GM12878 (cell line): ENCODE data around the gene NXPH1. TPM values are rescaled to one million over a fixed set of nuclear protein-coding genes. Genes with fewer than 3 reads are reported as not detected.

Source experiments
- ATAC-seq: fragments of 200-7000 bp; cut with Tn5 transposase; 3 replicates; pipeline ENCODE4 v1.9.1; 2020; ENCODE audit warnings: mild to moderate bottlenecking, moderate library complexity
- BruUV-seq: library from RNA; stranded (reverse); fragments of 400-500 nt; replicated peaks from 2 replicates; lab custom pipeline; 2021; lab: Mats Ljungman, UMichigan
- CTCF ChIA-PET: fragments of 300-600 bp; sonication (Branson Sonifier 250); formaldehyde crosslinking; extraction: SDS; loops from one replicate; lab custom pipeline; 2021; ENCODE audit warnings: inconsistent platforms; lab: Yijun Ruan, JAX
- POLR2A ChIA-PET: fragments of 350-600 bp; formaldehyde crosslinking; extraction: SDS; loops from one replicate; lab custom pipeline; 2021; ENCODE audit warnings: inconsistent platforms; lab: Charles Lee
- RAD21 ChIA-PET: fragments of 300-600 bp; sonication (Branson Sonifier 250); formaldehyde crosslinking; loops from one replicate; lab custom pipeline; 2023; ENCODE audit warnings: antibody characterized with exemption; ENCODE audit not compliant: unreplicated experiment; lab: Charles Lee
- SMC1A ChIA-PET: fragments of 300-600 bp; sonication (Branson Sonifier 250); formaldehyde crosslinking; loops from one replicate; lab custom pipeline; 2023; ENCODE audit not compliant: unreplicated experiment, uncharacterized antibody; lab: Charles Lee
- DNase-seq: peaks from one replicate; pipeline ENCODE4 v3.0.0-alpha.2; 2011; ENCODE audit warnings: low read depth, low spot score
- FAIRE-seq: peaks from 3 replicates; lab custom pipeline; 2011; peaks lifted over from hg19 to GRCh38; lab: Jason Lieb, UNC
- H2AFZ ChIP-seq: 2 replicates; pipeline ENCODE4 v1.6.0; 2011; ENCODE audit warnings: low read depth, low read length, control low read depth; ENCODE audit not compliant: control insufficient read depth
- H3K27ac ChIP-seq: 2 replicates; pipeline ENCODE4 v1.5.1; 2011; ENCODE audit warnings: control low read depth; ENCODE audit not compliant: control insufficient read depth, insufficient read depth
- H3K27me3 ChIP-seq, 2 experiments: replicated peaks in 1 of 2; 2 replicates each; pipeline versions ENCODE4 v1.6.0 to v1.6.1; 2011; ENCODE audit warnings: low read length in 1 of 2; ENCODE audit not compliant: control insufficient read depth in 2 of 2, insufficient read depth in 2 of 2
- H3K36me3 ChIP-seq, 2 experiments: 2 replicates each; pipeline ENCODE4 v1.5.1; 2011; ENCODE audit warnings: low read length in 1 of 2; ENCODE audit not compliant: control insufficient read depth in 2 of 2, insufficient read depth in 2 of 2
- H3K4me1 ChIP-seq: 2 replicates; pipeline ENCODE4 v1.6.1; 2011; ENCODE audit warnings: mild to moderate bottlenecking, low read length, moderate library complexity, mixed read lengths; ENCODE audit not compliant: control insufficient read depth, insufficient read depth
- H3K4me2 ChIP-seq: 2 replicates; pipeline ENCODE4 v1.6.0; 2011; ENCODE audit warnings: control low read depth; ENCODE audit not compliant: control insufficient read depth, insufficient read depth
- H3K4me3 ChIP-seq: fragments of 200-600 bp; sonication (generic); 2 replicates; pipeline ENCODE4 v1.5.1; 2016
- H3K79me2 ChIP-seq: 2 replicates; pipeline ENCODE4 v1.6.0; 2011; ENCODE audit warnings: low read length; ENCODE audit not compliant: control insufficient read depth, insufficient read depth
- H3K9ac ChIP-seq: 2 replicates; pipeline ENCODE4 v1.8.0; 2011; ENCODE audit warnings: low read length, control low read depth, mixed read lengths; ENCODE audit not compliant: control insufficient read depth, insufficient read depth
- H3K9me3 ChIP-seq: replicated peaks from 3 replicates; pipeline ENCODE4 v1.5.1; 2011; ENCODE audit warnings: mild to moderate bottlenecking, low read length; ENCODE audit not compliant: control insufficient read depth, insufficient read depth
- H4K20me1 ChIP-seq: 2 replicates; pipeline ENCODE4 v1.6.0; 2011; ENCODE audit not compliant: control insufficient read depth, insufficient read depth
- EGR1 ChIP-seq, 2 experiments: IDR thresholded peaks; 1 replicate in 1 of 2; 2 replicates in 1 of 2; pipeline ENCODE4 v1.6.1; 2011 to 2012; ENCODE audit warnings: low read depth in 2 of 2, low read length in 2 of 2, borderline replicate concordance in 1 of 2, mild to moderate bottlenecking in 1 of 2, moderate library complexity in 1 of 2
- JUNB ChIP-seq: IDR thresholded peaks from 2 replicates; pipeline ENCODE4 v1.6.1; 2016; ENCODE audit warnings: antibody characterized with exemption, mild to moderate bottlenecking
- RAD21 ChIP-seq: IDR thresholded peaks from 2 replicates; pipeline ENCODE4 v1.6.1; 2011; ENCODE audit warnings: mild to moderate bottlenecking, low read depth, low read length, moderate library complexity; ENCODE audit not compliant: insufficient read depth
- TCF3 ChIP-seq: IDR thresholded peaks from 2 replicates; pipeline ENCODE4 v1.6.1; 2012; ENCODE audit warnings: low read depth, mild to moderate bottlenecking, low read length, borderline replicate concordance; ENCODE audit not compliant: insufficient read depth
- YY1 ChIP-seq: IDR thresholded peaks from 2 replicates; pipeline ENCODE4 v1.6.1; 2011; ENCODE audit warnings: low read depth, mild to moderate bottlenecking, low read length
- ZBTB11 ChIP-seq: fragments of 450-650 bp; formaldehyde crosslinking; IDR thresholded peaks from 2 replicates; pipeline ENCODE4 v1.5.0; 2022; ENCODE audit warnings: mild to moderate bottlenecking, missing genetic modification characterization
- WGBS: methylation state at CpG from one replicate; pipeline ENCODE4 v1.1.6; 2016; ENCODE audit warnings: low lambda C conversion rate; ENCODE audit not compliant: insufficient replicate concordance, insufficient coverage; ENCODE audit errors: missing lambda C conversion rate; 5-methylcytosine and 5-hydroxymethylcytosine counted together
- in situ Hi-C: fragments of 300-500 bp; cut with MboI; formaldehyde crosslinking; loops from 9 replicates; pipeline ENCODE4 v1.14.3; 2018; ENCODE audit warnings: mixed read lengths
- intact Hi-C: fragments of 100-400 bp; cut with micrococcal nuclease; formaldehyde crosslinking; loops from one replicate; pipeline ENCODE4 v1.14.2; 2022; ENCODE audit not compliant: unreplicated experiment
- polyA plus RNA-seq, 11 experiments: library from polyadenylated mRNA; depleted of rRNA in 4 of 11; unstranded in 6 of 11; stranded (reverse) in 5 of 11; fragments of >200 nt; fragmentation: Nextera tagmentation in 4 of 11; fragmentation: Illumina TruSeq in 1 of 11; extraction: Ambion mirVana in 4 of 11; extraction: Trizol in 1 of 11; gene quantifications; 1 replicate in 1 of 11; 2 replicates in 10 of 11; pipeline versions ENCODE4 v1.2.1 to v1.2.3, GENCODE V29; 2011 to 2016; ENCODE audit warnings: inconsistent platforms in 2 of 11, missing spikeins in 2 of 11, low read depth in 1 of 11
- total RNA-seq, 4 experiments: library from RNA; depleted of rRNA in 3 of 4; stranded (reverse); fragments of >200 nt in 3 of 4; fragmentation: Illumina TruSeq in 1 of 4; extraction: Trizol in 1 of 4; gene quantifications; 2 replicates each; pipeline versions ENCODE4 v1.2.1 to v1.2.3, GENCODE V29; 2013 to 2021

Gene NXPH1
- total and polyA plus RNA-seq, 10 of the 15 experiments (the other 5 are each of a cell fraction or from before 2014, with no cell fraction given) = 0.06 to 0.34 TPM; not detected in 8

GRCh38 chr7:8669501-8669851 is 236.1 kb downstream of the NXPH1 start (continued):
- TF ChIP-seq ZBTB11 (CRISPR knock-in tag) (no peak), YY1 (no peak), RAD21 (no peak), EGR1 (IDR thresholded peaks at IDR 0.05; ENCODE audit: borderline replicate concordance in 1 of 2, low read depth in 2 of 2, low read length in 2 of 2) (no peak)

GRCh38 chr7:8684426-8684825 is 251.0 kb downstream of the NXPH1 start:
- H2AFZ ChIP-seq = no peak overlapping the region
- BruUV-seq = no TSS peak
- H3K4me1 ChIP-seq = no peaks in the 10 kb centered on the region
- H3K79me2 ChIP-seq = no peaks in the 10 kb centered on the region
- CTCF ChIA-PET = no interaction called here
- RAD21 ChIA-PET = no interaction called here
- no peaks in the 10 kb centered on the region for H3K36me3 ChIP-seq
- no peaks in the 10 kb centered on the region for H3K27me3 ChIP-seq
- in situ Hi-C loops = no loop called here
- intact Hi-C loops = no loop called here
- SMC1A ChIA-PET = no interaction called here
- TF ChIP-seq TCF3 (no peak), JUNB (no peak)
- DNase-seq = no peak
- no peak overlapping the region for H3K4me2 ChIP-seq
- H3K4me3 ChIP-seq = no peak overlapping the region
- no peaks in the 10 kb centered on the region for H4K20me1 ChIP-seq
- no peak overlapping the region for H3K9ac ChIP-seq
- no peak for FAIRE-seq
- 0% methylated on average over 4 of the region's 4 CpGs for WGBS
- no peak overlapping the region for H3K27ac ChIP-seq
- POLR2A ChIA-PET = no interaction called here
- ATAC-seq = peak; percentile 31; the same call in 2 of the 3 replicates
- H3K9me3 ChIP-seq = no peaks in the 10 kb centered on the region
